Endometrium (tissue), 2 donors: ENCODE data around the gene APELA.
"Not testable (repeated sequence)": the region's sequence is repeated elsewhere in the genome, so short reads cannot be mapped to it uniquely, and the experiment has no call there.

Experiments used
- FAIRE-seq: peaks from 2 replicates; lab custom pipeline; 2012; peaks lifted over from hg19 to GRCh38; lab: Jason Lieb, UNC
- donor health status: control.
- donor health status: control.

Gene APELA

DNA sequence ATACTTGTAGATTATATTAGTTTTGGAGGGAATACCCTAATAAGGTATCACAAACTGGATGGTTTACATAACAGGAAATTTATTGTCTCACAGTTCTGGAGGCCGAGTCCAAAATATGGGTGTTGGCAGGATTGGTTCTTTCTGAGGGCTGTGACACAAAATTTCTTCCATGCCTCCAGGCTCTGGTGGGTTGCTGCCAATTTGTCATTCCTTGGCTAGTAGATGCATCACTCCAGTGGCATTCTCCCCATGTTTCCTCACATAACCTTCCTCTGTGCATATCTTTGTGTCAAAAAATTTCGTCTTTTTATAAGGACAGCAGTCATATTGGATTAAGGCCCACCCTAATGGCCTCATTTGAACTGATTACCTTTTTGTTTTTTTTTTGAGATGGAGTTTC, 49.3 kb downstream of the APELA start:
- FAIRE-seq, result no peak

DNA sequence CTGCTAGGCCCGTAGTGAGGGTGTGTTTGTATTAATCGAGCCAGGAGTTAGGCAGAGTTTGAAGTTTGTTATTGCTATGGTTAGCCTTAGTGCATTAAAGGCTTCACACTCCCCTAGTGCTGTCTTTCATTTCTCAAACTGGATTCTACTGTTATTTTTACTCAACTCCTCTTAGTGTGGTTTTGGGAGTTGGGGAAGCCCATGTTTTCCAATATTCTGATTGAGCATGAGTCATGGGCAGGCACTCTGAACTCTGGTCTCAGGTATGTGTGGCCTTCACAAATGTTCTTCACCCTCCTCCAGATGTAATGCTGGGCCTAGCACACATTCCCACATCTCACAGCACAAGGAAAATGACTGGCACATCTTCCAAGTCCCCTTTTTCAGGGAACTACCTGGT, 50.1 kb downstream of the APELA start:
- FAIRE-seq, result not testable (repeated sequence)

DNA sequence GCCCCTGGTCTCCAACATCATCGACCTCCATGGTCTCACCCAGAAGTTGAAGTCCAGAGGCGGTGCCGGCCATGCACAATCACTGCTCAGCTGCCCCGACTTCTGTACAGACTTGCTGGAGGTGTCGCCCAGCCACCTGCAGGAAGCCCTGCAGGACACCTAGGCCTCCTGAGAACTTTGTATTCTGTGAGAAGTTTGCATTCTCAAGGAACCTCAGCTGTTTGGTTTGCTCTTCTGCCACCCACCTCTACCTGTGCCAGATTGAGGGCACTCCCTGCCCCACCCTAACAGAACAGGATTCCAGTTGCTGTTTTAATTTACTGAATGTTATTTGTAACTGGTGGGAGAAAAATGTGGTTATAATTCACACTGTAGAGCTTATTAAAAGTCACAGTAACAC, 53.7 kb downstream of the APELA start:
- no peak for FAIRE-seq

DNA sequence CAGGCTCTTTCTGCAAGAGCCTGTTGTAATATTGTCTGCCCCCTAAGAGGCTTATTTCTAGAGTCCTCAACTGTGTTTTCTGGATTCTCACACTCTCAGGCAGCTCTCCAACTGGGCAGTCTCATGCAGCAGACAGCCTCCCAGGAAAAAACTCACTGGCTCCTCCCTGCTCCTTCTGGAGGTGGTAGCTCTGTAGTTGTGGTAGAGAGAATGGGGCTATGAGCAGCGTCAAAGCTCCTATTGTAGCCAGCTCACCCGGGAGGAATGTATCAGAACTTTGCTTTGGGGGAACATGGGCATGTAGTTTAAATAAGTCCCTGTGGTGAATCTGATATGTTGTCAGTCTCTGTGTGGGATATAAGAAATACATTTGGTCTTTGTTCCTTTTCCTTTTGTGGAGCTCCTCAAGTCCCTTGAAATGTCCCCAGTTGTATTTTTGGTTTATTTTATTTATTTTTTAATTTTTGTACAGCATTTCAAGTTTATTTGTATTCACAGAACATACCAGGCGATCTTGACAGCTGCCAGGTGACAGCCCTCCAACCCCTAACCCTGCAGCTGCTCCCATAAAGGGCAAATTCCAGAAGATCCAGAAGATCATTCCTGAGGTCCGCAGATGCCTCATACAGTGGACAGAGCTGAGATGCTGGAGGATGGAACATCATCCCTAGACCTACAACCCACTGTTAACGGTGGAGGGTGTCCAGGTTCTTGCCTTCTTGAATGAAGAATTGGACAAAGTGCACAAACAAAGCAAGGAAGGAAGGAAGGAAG, 54.8 kb downstream of the APELA start:
- no peak for FAIRE-seq

DNA sequence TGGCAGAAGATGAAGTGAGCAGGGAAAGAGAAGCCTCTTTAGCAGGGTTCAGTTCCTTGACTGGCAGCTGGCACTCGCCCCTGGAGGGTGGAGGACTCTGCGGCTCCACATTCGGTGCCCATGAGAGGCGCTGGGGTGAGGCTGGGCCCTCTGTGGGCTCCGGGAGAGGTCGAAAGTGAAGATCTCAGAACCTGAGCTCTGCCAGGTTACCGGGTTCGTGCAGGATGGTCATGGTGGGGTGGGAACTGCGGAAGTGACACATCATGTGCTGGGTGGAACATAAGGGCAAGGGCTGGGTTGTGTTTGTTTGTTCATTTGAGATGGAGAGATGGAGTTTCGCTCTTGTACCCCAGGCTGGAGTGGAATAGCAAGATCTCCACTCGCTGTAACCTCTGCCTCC, 56.3 kb downstream of the APELA start:
- FAIRE-seq, result no peak

DNA sequence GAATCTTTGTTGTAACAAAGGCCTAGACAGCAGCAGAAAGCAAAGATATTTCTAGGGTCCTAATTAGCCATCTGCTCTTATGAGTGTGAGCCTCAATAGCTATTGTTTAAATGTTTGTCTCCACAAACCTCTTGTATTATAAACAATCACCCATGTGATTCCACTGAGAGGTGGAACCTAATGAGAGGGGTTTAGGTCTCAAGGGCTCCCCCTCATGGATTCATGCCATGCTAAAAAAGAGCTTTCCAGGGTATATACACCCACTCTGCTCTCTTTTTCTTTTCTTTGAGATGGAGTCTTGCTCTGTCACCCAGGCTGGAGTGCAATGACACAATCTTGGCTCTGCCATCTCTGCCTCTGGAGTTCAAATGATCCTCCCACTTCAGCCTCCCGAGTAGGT, 58.4 kb downstream of the APELA start:
- no peak for FAIRE-seq

DNA sequence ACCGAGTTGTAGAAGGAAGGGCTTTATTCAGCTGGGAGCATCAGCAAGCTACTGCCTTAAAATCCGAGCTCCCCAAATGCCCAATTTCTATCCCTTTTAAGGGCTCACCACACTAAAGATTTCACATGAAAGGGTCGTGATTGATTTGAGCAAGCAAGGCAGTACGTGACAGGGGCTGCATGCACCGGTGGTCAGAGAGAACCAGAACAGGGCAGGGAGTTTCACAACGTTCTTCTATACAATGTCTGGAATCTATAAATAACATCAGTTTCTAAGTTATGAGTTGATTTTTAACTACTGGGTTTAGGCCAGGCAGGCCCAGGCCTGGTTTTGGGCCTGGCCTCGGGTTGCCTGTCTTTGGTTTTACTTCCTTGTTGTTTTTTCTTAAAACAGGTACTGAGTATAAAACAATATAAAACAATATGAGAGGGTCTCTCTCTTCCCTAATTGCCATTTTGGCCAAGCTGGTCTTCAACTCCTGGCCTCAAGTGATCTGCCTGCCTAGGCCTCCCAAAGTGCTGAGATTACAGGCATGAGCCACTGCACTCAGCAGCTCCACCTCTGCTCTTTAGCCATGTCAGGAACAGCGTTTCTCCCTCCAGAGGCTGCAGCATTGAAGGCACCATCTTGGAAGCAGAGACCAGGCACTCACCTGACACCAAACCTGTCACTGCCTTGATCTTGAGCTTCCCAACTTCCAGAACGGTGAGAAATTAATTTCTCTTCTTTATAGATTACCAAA, 59.1 kb downstream of the APELA start:
- FAIRE-seq, result not testable (repeated sequence)

- FAIRE-seq, result peak; percentile 58
Measured at GRCh38 chr4:164937576-164938270, 60.7 kb downstream of the APELA start.

GRCh38 chr4:164943192-164943591, 66.2 kb downstream of the APELA start:
- FAIRE-seq, result no peak

- no peak for FAIRE-seq
Measured at GRCh38 chr4:164945146-164945545, 68.2 kb downstream of the APELA start.

- no peak for FAIRE-seq
Measured at GRCh38 chr4:164946810-164947209, 69.8 kb downstream of the APELA start.
